Activated T-cell treated with anti-CD3 and anti-CD28 coated beads for 4 hours (primary cell): ENCODE data around the gene CLN3.
"Not testable (repeated sequence)": the region's sequence is repeated elsewhere in the genome, so short reads cannot be mapped to it uniquely, and the experiment has no call there.

ENCODE experiments used
- DNase-seq: peaks from one replicate; pipeline ENCODE4 v3.0.0-alpha.2; 2020

The CLN3 gene

DNA sequence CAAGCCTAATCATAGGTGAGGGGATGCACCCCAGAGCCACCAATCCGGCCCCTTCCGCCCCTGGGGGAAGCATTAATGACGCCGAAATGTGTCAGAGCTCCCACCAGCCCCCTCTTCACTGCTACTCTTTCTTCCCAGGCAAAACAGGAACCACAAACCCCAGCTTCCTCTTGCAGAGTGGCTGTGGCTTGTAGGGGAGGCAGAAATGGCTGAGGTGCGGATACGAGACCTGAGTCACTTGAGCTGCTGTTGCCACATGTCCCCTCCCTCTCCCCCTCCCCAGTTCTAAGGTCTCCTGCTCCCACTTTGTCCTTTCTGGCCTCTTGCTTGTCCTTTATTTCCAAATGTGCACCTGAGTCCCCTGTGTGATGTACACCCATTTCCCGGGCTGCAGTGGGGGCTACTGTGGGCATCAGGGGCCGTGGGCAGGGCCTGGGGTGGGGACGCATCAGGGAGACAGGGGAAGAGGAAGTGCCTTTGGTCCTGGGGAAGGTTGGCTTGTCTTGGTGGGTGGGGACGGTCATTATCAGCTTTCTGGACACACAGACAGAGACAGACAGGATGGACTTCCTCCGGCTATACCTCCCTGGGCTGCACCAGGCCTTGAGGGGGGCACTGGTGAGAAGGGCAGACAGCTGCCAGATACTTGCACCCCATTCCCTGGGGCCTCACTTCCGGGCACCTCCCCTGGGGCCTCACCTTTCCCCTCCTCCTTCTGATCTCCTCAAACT is 2.4 kb upstream of the CLN3 start, which contains the start of gene APOBR:
Gene APOBR (plus strand): TSS at position 523 of the 731 bp plus-strand sequence. CDS start 39 bp downstream, at position 562.
- DNase-seq = peak; percentile 73

DNA sequence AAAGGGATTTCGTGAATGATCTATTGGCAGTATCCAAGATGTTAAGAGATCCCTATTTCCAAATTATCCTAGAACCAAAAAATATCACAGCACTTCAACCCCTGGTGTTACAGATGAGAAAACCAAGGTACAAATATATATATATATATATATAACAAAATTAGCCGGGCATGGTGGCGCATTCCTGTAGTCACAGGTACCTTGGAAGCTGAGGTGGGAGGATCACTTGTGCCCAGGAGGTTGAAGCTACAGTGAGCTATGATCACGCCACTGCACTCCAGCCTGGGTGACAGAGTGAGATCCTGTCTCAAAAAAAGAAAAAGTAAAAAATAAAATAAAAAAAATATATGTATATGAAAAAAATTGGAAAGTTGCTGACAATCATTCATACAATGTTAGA is 637 bp upstream of the CLN3 start:
- DNase-seq = no peak

DNA sequence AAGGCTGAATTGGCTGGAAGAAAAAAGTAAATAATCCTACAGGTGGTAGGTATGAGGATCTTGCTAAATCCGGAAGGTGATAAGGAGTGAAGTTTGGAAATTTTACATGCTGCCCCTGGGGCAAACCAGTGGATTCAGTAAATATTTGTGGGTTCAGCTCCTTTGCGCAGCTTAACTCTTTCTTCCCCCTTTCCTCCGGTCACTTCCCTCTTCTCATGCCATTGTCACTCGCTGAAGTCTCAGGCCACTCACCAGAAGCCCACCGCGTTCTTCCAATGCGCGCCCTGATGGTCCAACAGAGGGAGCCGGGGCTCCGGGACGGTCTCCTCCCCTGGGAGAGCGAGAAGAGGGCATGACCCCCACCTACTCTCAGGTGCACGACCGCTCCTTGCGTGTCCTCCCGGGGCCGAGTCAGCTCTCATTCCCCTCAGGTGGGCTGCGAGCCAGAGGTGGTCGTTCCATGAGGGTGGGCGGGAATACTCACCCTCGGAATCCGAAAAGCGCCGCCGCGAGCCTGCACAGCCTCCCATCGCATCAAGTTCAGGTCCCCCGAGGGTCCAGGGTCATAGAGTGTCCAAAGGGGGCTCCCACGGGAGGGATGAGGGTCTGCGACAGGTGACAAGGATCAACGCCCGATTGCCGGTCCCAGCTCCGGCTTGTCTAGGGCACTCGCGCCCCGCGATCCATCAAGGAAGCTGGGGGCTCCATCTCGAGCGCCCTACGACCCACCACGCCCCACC is 474 bp downstream of the CLN3 start:
- DNase-seq = no peak

DNA sequence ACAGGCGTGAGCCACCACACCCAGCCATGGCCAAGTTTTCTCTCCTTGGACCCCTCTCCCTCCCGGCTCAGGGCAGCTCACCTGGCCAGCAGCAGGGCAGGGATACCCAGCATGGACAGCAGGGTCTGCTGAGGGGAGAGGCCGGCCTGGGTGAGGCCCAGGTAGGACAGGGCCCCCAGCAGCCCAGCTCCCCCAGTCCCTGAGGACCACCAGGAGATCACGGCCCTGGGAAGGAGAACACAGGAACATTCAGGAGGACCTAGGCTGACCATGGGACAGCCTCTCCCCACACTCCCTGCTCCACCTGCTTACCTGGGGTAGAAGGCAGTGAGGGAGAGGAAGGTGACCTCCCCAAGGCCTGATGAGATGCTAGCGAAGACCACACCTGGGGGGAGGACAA is 5.6 kb downstream of the CLN3 start:
- DNase-seq = no peak

DNA sequence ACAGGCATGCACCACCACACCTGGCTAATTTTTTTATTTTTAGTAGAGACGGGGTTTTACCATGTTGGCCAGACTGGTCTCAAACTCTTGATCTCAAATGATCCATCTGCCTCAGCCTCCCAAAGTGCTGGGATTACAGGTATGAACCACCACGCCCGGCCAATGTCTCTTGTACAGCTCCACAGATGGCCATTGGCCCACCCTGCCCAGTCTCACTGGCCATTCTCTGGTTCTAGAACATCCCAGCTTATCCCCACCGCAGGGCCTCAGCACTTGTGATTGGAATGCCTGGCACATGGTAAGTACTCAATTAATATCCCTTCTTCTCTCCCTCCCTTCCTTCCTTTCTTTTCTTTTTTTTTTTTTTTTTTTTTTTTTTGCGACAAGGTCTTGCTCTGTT is 8.5 kb downstream of the CLN3 start:
- not testable (repeated sequence) for DNase-seq

DNA sequence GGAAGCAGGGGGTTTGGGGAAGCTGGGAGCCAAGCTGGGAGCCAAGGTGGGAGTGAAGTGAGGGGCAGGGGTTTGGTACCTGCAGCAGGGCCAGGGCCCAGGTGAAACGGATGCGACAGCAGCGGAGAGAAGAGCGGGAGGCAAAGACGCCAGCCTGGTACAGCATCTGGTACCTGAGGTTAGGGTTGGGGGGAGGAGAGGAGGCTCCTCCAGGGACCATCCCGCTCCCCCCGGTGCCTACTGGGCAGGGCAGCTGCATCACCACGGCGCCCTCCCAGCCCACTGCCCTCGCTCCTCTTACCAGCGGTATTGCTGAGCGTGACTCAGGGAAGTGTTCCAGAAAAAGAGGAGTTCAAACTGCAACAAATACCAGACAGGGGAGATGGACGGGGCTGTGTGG is 9.8 kb downstream of the CLN3 start:
- DNase-seq = no peak

DNA sequence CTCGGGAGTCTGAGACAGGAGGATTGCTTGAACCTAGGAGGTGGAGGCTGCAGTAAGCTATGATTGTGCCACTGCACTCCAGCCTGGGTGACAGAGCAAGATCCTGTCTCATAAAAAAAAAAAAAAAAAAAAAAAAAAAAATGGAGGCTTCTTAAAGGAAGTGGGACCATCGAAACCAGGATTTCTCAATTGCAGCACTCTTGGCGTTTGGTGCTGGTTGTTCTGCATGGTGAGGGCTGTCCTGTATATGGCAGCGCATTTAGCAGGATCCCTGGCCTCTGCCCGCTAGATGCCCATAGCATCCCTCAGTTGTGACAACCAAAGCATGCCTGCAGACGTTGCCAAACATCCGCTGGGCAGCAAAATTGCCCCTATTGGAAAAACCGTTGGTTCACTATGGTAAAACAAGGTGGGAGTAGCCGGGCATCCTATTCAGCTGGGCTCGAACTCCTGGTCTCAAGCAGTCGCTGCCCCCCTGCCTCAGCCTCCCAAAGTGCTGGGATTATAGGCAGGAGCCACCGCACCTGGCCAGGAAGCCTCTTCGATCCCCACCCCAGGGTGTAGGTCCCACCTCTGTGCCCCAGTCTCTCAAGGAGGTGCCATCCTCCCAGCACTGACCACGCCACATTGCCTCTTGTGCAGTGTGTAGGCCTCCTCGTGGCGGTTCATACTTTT is 13.2 kb downstream of the CLN3 start:
- DNase-seq = no peak

DNA sequence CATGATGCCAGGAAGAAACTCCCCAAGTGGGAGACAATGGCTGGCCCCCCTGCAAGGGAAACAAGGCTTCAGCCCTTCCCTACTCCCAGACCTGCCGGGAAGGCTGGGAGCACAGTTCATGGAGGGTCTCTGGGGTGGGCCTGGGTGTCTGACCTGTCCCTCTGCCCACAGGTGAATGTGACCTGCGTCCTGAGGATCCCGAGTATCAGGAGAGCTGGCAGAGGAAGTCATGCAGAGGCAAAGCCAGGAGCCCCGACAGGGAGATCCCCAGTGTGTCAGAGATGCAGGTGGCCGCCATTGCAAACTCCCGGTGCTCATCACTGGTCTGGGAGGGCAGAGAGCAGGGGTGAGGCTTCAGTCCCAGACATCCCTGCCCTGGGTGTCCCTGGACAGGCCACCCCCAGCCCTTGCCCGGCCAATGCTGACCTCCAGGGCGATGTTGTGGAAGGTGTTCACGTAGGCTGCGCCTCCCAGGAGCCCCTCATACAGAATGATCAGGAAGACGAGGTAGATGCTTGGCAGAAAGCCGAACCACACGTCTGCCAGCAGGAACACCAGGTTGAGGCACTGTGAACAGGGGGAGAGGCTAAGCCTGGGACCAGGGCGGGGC is 14.5 kb downstream of the CLN3 start:
- DNase-seq = no peak

DNA sequence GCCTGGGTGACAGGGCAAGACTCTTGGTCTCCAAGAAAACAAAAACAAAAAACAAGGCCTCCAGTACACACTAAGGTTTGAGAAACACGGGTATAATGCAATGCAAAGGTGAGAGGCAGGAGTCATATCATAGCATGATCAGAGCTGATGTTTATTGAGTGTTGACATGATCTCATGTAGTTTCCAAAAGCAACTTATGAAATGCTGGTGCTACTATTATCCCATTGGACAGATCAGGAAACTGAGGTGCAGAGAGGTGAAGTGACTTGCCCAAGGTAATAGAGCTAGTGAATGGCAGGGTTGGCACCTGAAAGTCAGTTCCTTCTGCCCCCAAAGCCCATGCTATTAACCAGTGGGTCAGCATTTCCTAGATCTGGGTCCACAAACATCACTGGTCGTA is 16.7 kb downstream of the CLN3 start:
- no peak for DNase-seq

DNA sequence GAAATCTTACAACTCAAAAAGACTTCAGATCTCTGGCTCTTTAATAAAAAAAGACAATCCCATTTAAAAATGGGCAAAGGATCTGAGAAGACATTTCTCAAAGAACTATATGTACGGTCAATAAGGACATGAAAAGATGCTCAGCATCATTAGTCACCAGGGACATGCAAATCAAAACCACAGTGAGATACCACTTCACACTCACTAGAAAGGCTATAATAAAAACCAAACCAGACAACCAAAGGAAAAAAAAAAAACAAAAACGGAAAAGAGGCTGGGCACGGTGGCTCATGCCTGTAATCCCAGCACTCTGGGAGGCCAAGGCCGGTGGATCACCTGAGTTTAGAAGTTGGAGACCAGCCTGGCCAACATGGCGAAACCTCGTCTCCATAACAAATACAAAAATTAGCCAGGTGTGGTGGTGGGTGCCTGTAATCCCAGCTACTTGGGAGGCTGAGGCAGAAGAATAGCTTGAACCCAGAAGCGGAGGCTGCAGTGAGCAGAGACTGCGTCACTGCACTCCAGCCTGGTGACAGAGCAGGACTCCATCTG is 18.1 kb downstream of the CLN3 start:
- no peak for DNase-seq

DNA sequence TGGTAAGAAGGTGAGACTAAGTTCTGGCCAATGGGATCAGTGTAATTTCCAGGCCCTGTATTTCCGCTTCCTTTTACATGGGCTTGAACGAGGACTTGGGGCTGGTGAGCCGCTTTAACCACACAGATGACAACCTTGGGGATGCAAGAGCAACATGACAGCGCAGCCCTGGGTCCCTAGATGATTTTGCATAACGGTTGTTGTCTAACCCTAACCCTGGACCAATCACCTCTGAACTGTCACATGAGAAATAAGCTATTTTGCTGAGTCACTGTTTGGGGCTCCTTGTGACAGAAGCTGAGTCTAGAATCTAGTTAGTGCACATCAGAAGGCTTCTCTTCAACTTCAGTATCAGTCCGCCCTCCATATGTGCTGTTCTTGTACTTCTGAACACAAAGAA is 44.8 kb downstream of the CLN3 start:
- DNase-seq = not testable (repeated sequence)

DNA sequence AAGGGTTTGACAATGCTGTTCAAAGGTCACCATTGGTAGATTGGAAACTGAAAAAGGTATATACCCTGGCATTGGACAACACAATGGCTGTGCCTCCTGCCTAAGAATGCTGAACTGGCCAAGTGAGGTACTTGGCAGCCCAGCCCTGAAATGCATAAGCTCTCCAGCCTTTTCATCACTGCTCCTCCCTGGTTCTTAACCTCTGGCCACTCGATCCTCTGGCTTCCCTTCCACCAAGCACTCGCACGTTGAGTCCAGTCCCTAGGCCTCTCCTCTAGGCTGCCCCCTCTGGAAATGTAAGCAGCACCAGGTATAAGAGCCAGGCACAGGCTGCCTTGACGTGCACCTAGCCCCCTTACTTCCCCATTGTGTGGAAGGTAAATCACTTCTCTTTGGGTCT is 45.5 kb downstream of the CLN3 start:
- DNase-seq = not testable (repeated sequence)

DNA sequence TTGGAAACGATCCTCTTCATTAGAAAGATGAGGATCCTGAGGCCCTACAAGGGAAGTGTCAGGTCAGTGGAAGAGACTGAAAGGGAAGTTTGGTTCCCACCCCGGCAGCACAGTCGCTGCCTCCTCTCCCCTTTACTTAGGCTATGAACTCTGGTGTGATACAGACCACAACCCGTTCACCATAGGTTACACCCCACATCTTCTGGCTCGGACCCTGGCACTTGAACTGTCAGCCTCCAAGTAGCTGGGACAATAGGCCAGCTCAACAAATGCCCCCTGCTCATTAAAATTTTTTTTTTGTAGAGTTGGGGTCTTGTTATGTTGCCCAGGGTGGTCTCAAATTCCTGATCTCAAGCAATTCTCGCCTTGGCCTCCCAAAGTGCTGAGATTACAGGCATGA is 47.9 kb downstream of the CLN3 start:
- DNase-seq = not testable (repeated sequence)

DNA sequence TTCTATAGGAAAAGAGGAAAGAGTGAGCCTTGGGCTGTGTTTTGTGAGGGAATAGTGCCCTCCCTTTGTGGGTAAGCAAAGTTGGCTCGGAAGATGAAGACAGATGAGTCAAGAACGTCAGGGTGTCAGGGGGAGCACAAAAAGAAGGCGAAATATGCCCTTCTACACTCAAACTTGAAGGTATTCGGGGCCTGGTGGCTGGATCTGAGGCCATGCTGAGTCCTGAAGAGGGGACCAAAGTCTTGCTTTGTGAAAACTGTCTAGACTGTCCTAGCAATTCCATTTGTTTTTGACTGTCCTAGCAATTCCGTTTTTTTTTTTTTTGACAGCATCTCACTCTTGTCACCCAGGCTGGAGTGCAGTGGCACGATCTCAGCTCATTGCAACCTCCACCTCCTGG is 53.0 kb downstream of the CLN3 start:
- DNase-seq = not testable (repeated sequence)

DNA sequence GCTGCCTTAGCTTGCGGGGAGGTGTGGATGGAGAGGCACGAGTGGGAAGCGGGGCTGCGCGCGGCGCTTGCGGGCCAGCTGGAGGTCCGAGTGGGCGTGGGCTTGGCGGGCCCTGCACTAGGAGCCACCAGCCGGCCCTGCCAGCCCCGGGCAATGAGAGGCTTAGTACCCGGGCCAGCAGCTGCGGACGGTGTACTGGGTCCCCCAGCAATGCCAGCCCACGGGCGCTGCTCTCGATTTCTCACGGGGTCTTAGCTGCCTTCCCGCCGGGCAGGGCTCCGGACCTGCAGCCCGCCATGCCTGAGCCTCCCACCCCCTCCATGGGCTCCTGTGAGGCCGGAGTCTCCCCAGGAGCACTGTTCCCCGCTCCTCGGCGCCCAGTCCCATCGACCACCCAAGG is 56.5 kb downstream of the CLN3 start:
- DNase-seq = not testable (repeated sequence)
